ENCODE results near the gene MUC5B. TPM values are rescaled to one million over a fixed set of nuclear protein-coding genes. Genes with fewer than 3 reads are reported as not detected.

MUC5B gene
- total and polyA plus RNA-seq, 2 of the 13 experiments (the other 11 are each of a cell fraction or from before 2014, with no cell fraction given) = 0.01 TPM; not detected in 1

DNA sequence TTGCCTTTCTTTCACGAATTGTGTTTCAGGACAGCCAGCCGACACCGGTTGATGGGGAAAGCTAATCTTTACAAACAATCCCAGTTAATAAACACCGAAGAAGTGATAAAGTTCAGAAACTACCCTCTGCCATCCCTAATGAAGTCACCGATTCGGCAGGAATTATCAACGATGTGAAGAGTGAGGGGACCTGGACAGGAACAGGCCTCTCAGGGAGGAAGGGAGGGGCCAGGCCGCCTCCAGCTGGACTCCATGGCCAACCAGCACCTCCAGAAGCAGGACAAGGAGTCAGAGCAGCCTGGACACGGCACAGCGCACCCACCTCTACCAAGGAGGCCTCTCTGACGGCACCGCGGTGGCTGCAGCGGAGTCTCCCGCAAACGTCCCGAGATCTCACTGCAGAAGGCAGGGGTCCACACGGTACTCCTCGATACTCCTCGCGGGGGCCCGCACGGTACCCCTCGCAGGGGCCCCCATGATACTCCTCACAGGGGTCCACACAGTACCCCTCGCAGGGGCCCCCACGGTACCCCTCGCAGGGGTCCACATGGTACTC, 82.7 kb downstream of the MUC5B start (continued):
- TF ChIP-seq, protein P1, sequence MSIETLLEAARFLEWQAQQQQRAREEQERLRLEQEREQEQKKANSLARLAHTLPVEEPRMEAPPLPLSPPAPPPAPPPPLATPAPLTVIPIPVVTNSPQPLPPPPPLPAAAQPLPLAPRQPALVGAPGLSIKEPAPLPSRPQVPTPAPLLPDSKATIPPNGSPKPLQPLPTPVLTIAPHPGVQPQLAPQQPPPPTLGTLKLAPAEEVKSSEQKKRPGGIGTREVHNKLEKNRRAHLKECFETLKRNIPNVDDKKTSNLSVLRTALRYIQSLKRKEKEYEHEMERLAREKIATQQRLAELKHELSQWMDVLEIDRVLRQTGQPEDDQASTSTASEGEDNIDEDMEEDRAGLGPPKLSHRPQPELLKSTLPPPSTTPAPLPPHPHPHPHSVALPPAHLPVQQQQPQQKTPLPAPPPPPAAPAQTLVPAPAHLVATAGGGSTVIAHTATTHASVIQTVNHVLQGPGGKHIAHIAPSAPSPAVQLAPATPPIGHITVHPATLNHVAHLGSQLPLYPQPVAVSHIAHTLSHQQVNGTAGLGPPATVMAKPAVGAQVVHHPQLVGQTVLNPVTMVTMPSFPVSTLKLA (IDR thresholded peaks at IDR 0.05) = no peak
- no peak for TF ChIP-seq HMG20A (CRISPR knock-in tag; IDR thresholded peaks at IDR 0.05; ENCODE audit: borderline replicate concordance)
- no peak for TF ChIP-seq FOXA3 (CRISPR knock-in tag; IDR thresholded peaks at IDR 0.05)
- no peak for TF ChIP-seq SNRNP70 (IDR thresholded peaks at IDR 0.05; ENCODE audit: low read depth, low read length)
- no peak for TF ChIP-seq FOSL1 (CRISPR knock-in tag; IDR thresholded peaks at IDR 0.05; ENCODE audit: borderline replicate concordance)
- TF ChIP-seq SIN3A (IDR thresholded peaks at IDR 0.05; ENCODE audit: borderline replicate concordance, low read depth, low read length) = 0 out of 2 replicates have a peak, but pooled peaks have one; percentile 1
- TF ChIP-seq, protein P2, sequence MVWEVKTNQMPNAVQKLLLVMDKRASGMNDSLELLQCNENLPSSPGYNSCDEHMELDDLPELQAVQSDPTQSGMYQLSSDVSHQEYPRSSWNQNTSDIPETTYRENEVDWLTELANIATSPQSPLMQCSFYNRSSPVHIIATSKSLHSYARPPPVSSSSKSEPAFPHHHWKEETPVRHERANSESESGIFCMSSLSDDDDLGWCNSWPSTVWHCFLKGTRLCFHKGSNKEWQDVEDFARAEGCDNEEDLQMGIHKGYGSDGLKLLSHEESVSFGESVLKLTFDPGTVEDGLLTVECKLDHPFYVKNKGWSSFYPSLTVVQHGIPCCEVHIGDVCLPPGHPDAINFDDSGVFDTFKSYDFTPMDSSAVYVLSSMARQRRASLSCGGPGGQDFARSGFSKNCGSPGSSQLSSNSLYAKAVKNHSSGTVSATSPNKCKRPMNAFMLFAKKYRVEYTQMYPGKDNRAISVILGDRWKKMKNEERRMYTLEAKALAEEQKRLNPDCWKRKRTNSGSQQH (CRISPR knock-in tag; IDR thresholded peaks at IDR 0.05; ENCODE audit: low read depth) = no peak
- no peak for TF ChIP-seq RAD21 (CRISPR knock-in tag; IDR thresholded peaks at IDR 0.05)
- TF ChIP-seq REPIN1 (CRISPR knock-in tag; IDR thresholded peaks at IDR 0.05; ENCODE audit: borderline replicate concordance, low read depth) = no peak
- no peak for TF ChIP-seq FOXC1 (CRISPR knock-in tag; IDR thresholded peaks at IDR 0.05; ENCODE audit: borderline replicate concordance)
- no peak for TF ChIP-seq NCOA2 (CRISPR knock-in tag; IDR thresholded peaks at IDR 0.05)
- no peak for TF ChIP-seq ZNF569 (CRISPR knock-in tag; IDR thresholded peaks at IDR 0.05; ENCODE audit: borderline replicate concordance)
- TF ChIP-seq HHEX (CRISPR knock-in tag; IDR thresholded peaks at IDR 0.05) = no peak
- 0 out of 2 replicates have a peak, but pooled peaks have one; percentile 49 for TF ChIP-seq SAFB2 (CRISPR knock-in tag; IDR thresholded peaks at IDR 0.05; ENCODE audit: borderline replicate concordance, low read depth)
- TF ChIP-seq, protein P3, sequence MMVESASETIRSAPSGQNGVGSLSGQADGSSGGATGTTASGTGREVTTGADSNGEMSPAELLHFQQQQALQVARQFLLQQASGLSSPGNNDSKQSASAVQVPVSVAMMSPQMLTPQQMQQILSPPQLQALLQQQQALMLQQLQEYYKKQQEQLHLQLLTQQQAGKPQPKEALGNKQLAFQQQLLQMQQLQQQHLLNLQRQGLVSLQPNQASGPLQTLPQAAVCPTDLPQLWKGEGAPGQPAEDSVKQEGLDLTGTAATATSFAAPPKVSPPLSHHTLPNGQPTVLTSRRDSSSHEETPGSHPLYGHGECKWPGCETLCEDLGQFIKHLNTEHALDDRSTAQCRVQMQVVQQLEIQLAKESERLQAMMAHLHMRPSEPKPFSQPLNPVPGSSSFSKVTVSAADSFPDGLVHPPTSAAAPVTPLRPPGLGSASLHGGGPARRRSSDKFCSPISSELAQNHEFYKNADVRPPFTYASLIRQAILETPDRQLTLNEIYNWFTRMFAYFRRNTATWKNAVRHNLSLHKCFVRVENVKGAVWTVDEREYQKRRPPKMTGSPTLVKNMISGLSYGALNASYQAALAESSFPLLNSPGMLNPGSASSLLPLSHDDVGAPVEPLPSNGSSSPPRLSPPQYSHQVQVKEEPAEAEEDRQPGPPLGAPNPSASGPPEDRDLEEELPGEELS (CRISPR knock-in tag; IDR thresholded peaks at IDR 0.05) = no peak
- TF ChIP-seq, protein P4, sequence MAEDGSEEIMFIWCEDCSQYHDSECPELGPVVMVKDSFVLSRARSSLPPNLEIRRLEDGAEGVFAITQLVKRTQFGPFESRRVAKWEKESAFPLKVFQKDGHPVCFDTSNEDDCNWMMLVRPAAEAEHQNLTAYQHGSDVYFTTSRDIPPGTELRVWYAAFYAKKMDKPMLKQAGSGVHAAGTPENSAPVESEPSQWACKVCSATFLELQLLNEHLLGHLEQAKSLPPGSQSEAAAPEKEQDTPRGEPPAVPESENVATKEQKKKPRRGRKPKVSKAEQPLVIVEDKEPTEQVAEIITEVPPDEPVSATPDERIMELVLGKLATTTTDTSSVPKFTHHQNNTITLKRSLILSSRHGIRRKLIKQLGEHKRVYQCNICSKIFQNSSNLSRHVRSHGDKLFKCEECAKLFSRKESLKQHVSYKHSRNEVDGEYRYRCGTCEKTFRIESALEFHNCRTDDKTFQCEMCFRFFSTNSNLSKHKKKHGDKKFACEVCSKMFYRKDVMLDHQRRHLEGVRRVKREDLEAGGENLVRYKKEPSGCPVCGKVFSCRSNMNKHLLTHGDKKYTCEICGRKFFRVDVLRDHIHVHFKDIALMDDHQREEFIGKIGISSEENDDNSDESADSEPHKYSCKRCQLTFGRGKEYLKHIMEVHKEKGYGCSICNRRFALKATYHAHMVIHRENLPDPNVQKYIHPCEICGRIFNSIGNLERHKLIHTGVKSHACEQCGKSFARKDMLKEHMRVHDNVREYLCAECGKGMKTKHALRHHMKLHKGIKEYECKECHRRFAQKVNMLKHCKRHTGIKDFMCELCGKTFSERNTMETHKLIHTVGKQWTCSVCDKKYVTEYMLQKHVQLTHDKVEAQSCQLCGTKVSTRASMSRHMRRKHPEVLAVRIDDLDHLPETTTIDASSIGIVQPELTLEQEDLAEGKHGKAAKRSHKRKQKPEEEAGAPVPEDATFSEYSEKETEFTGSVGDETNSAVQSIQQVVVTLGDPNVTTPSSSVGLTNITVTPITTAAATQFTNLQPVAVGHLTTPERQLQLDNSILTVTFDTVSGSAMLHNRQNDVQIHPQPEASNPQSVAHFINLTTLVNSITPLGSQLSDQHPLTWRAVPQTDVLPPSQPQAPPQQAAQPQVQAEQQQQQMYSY (CRISPR knock-in tag; IDR thresholded peaks at IDR 0.05) = no peak
- TF ChIP-seq PHF21A (CRISPR knock-in tag; IDR thresholded peaks at IDR 0.05) = 0 out of 2 replicates have a peak, but pooled peaks have one; percentile 31
- TF ChIP-seq, protein P5, sequence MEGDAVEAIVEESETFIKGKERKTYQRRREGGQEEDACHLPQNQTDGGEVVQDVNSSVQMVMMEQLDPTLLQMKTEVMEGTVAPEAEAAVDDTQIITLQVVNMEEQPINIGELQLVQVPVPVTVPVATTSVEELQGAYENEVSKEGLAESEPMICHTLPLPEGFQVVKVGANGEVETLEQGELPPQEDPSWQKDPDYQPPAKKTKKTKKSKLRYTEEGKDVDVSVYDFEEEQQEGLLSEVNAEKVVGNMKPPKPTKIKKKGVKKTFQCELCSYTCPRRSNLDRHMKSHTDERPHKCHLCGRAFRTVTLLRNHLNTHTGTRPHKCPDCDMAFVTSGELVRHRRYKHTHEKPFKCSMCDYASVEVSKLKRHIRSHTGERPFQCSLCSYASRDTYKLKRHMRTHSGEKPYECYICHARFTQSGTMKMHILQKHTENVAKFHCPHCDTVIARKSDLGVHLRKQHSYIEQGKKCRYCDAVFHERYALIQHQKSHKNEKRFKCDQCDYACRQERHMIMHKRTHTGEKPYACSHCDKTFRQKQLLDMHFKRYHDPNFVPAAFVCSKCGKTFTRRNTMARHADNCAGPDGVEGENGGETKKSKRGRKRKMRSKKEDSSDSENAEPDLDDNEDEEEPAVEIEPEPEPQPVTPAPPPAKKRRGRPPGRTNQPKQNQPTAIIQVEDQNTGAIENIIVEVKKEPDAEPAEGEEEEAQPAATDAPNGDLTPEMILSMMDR (CRISPR knock-in tag; IDR thresholded peaks at IDR 0.05) = no peak
- 0 out of 2 replicates have a peak, but pooled peaks have one; percentile 36 for TF ChIP-seq POLR2AphosphoS5 (IDR thresholded peaks at IDR 0.05; ENCODE audit: low read depth, low read length)
- TF ChIP-seq MBD4 (IDR thresholded peaks at IDR 0.05; ENCODE audit: borderline replicate concordance, low read length) = no peak

All from HepG2 (cell line).